A673 (cell line): ENCODE data around the gene CDK5RAP2.

Experiments
- CTCF ChIP-seq: fragments of 300-800, 200-600 bp; sonication (generic); conservative IDR thresholded peaks from 2 replicates; pipeline ENCODE4 v1.5.1; 2017; ENCODE audit warnings: low read depth, mild to moderate bottlenecking, antibody characterized with exemption, low read length, moderate library complexity, mixed read lengths
- EZH2 ChIP-seq: fragments of 200-600 bp; sonication (generic); IDR thresholded peaks from 2 replicates; pipeline ENCODE4 v1.6.1; 2017; ENCODE audit warnings: borderline replicate concordance, low read depth, mild to moderate bottlenecking, mixed read lengths, antibody characterized with exemption, low read length; ENCODE audit not compliant: poor library complexity, severe bottlenecking

DNA sequence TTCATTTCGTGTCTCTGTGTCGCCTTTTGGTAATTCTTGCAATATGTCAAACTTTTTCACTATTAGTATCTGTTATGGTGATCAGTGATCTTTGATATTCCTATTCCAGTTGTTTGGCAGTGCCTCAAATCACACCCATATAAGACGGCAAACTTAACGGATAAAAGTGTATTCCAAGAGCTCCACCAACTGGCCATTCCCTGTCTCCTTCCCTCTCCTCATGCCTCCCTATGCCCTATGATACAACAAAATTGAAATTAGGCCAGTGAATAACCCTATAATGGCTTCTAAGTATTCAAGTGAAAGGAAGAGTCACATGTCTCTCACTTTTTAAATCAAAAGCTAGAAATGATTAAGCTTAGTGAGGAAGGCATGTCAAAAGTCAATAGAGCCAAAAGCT, 74.8 kb downstream of the CDK5RAP2 start:
- TF ChIP-seq CTCF (no peak), EZH2 (no peak)
